HG03442 (cell line): Measurements from ENCODE around the gene LRCH4.
A peak's percentile ranks its signal among the peaks of the same experiment; 100 is the strongest.

Experiments used
- ATAC-seq: cut with Tn5 transposase; IDR thresholded peaks from one replicate; pipeline ENCODE4 v1.9.1; 2021; ENCODE audit warnings: mild to moderate bottlenecking, moderate library complexity; ENCODE audit not compliant: unreplicated experiment

Gene LRCH4, protein sequence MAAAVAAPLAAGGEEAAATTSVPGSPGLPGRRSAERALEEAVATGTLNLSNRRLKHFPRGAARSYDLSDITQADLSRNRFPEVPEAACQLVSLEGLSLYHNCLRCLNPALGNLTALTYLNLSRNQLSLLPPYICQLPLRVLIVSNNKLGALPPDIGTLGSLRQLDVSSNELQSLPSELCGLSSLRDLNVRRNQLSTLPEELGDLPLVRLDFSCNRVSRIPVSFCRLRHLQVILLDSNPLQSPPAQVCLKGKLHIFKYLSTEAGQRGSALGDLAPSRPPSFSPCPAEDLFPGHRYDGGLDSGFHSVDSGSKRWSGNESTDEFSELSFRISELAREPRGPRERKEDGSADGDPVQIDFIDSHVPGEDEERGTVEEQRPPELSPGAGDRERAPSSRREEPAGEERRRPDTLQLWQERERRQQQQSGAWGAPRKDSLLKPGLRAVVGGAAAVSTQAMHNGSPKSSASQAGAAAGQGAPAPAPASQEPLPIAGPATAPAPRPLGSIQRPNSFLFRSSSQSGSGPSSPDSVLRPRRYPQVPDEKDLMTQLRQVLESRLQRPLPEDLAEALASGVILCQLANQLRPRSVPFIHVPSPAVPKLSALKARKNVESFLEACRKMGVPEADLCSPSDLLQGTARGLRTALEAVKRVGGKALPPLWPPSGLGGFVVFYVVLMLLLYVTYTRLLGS

GRCh38 chr7:100585511-100586265 lies at the start of gene LRCH4:
Gene LRCH4, minus strand, starts transcription at chr7:100586129. Its CDS starts 29 bp downstream, at chr7:100586100.
- peak; percentile 20 for ATAC-seq

- no peak for ATAC-seq
Observed at GRCh38 chr7:100632951-100633717, 47.2 kb upstream of the LRCH4 start.

DNA sequence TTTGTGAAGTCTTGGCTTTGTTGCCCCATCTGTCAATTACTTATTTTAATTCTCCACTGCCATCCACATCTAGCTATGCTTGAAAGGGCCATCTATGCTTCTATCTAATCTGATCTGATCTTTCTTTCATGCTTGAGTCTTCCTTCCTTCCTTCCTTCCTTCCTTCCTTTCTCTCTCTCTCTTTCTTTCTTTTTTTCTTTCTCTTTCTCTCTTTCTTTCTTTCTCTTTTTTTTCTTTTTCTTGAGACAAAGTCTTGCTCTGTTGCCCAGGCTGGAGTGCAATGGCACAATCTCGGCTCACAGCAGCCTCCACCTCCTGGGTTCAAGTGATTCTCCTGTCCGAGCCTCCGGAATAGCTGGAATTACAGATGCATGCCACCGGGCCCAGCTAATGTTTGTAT lies 44.1 kb upstream of the LRCH4 start:
- ATAC-seq: no peak

DNA sequence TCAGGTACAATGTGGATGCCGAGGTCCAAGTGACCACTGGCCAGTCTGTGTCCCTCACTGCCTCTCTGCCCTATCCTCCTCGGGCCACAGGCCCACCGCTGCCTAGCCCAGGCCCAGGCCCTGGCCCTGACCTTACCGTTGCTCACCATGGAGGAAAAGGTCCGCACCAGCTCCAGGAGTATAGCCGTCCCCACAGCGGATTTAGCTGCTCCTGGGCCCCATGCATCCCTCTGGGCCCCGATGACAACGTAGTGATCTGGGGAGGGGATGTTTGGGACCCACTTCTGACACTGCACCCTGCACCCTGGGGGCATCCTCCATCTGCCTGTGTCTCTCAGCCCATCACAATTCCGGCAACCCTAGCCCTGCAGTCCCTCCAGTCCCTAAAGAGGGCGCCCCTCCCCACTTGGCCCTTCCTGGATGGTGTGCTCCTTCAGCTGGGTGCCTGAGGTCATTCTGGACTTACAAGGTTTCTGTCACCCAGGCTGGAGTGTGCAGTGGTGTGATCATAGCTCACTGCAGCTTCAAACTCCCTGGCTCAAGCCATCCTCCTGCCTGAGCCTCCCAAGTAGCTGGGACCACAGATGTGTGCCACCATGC lies 43.3 kb upstream of the LRCH4 start:
- no peak for ATAC-seq

- ATAC-seq: no peak
Observed at GRCh38 chr7:100627238-100627549, 41.3 kb upstream of the LRCH4 start.

GRCh38 chr7:100626530-100627237 lies 40.8 kb upstream of the LRCH4 start:
- peak; percentile 66 for ATAC-seq

GRCh38 chr7:100626055-100626454 lies 40.1 kb upstream of the LRCH4 start:
- ATAC-seq: no peak

DNA sequence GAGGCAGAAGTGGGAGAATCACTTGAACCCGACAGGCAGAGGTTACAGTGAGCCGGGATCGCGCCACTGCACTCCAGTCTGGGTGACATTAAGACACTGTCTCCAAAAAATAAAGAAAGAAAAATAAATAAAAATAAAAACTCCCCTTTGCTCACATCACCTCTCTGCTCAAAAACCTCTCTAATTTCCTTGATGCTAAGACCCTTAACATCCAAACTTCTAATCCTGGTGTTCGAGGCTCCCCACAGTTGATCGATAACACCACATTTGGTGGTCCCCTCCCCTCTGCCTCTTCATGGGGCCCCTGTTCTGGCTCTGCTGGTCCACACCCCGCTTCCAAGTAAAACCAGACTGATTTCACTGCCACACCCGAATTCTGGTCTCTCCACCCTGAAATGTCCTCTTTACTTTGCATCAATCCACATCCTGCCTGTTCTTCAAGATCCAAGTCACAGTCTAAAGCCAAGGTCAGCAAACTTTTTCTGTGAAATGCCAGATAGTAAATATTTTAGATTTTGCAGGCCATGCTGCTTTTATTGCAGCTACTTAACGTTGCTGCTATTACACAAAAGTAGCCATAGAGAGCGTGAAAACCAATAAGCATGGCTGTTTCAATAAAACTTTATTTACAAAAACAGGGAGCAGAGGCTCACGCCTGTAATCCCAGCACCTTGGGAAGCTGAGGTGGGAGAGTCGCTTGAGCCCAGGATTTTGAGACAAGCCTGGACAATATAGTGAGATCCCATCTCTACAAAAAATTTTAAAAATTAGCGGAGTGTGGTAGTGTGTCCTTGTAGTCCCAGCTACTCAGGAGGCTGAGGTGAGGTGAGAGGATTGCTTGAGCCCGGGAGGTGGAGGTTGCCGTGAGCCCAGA lies 38.3 kb upstream of the LRCH4 start:
- ATAC-seq: no peak

DNA sequence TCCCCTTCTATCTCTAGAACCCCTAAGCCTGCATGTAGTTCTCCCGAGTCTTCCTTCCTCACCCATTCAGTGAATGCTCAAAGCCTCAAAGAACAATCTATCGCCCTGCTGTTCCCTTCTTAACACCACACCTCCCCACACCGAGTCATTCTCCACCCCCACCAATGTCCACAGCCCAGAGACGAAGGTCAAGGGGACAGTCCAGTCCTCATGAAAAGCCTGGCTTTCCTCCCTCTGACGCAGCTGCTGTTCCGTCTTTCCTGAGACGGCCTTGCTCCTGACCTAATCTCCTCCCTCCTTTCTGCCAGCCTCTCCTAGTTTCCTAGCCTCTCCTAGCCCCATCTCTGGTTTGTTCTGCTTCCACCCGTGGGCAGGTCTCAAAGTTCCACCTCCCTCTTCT lies 35.6 kb upstream of the LRCH4 start:
- ATAC-seq: no peak

DNA sequence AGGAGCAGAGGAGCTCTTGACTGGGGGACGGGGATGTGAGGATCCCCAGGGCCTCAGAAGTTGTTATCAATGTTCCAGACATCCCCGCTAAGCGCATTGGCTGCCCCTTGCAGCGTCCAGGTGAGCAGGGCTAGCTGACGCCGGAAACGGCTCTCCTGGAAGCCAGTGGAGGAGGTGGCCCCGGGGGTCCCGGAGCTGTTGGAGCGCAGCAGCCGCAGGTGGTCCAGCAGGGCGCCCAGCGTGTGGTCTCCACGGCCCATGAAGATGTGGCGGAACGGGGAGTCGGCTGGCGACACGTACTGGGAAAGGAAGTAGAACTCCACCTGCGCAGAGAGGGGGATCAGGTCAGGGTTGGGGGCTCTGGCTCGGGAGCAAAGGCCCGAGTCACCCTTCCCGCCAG lies 34.9 kb upstream of the LRCH4 start:
- ATAC-seq: no peak

GRCh38 chr7:100620239-100620638 lies 34.3 kb upstream of the LRCH4 start:
- ATAC-seq: no peak

- no peak for ATAC-seq
Observed at GRCh38 chr7:100614308-100614861, 28.5 kb upstream of the LRCH4 start.

DNA sequence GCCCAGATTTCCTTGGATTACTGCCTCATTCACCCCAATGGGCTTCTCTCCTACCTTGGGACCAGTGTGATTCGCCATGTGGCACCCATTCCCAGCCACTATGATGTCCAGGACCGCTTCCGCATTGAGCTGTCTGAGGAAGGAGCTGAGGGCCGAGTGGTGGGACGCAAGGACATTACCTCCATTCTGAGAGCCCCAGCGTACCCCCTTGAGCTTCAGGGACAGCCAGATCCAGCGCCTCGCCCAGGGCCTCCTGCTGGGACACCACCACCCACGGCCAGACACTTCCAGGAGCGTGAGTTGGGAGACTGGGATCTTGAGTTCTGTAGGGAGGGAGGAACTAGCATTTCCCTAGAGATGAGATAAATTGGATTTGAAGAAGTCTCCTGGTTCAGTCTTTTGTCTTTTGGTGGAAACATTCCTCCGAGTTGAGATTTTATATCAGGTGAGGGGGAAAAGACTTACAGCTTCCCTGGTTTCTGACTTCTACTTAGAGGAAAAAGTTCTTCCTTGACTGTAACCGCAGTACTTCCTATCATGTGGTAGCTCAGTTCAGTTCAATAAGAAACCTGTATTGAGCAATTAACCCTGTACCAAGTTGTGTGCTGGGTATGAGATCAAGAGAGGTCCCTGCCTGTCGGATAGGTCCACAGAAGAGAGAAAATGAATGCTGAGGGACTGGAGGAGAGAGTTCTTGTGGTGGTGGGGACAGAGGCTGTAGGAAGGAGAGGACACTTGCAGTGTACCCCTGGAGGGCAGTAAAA lies 27.7 kb upstream of the LRCH4 start:
- ATAC-seq: no peak

- ATAC-seq: no peak
Observed at GRCh38 chr7:100612730-100613390, 26.9 kb upstream of the LRCH4 start.

GRCh38 chr7:100611983-100612729 lies 26.2 kb upstream of the LRCH4 start, which contains the start of gene MOSPD3:
Gene MOSPD3, plus strand, starts transcription at chr7:100612540. Its CDS starts 252 bp downstream, at chr7:100612792.
- peak; percentile 90 for ATAC-seq

GRCh38 chr7:100609958-100610357 lies 24.0 kb upstream of the LRCH4 start:
- no peak for ATAC-seq

DNA sequence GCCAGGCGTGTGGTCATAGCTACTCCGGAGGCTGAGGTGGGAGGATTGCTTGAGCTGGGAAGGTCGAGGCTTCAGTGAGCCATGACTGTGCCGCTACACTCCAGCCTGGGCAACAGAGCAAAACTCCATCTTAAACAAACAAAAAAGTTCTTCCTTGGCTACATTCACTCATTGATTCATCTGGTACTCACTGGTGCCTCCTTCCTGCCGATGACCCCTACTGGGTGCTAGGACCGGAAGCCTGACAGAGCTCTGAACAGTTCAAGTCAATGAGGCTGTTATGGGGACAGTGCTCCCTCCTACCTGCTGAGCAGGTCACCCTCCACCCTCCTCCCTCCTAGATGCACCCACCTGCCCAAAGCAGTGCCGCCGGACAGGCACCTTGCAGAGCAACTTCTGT lies 21.2 kb upstream of the LRCH4 start:
- ATAC-seq: no peak
